HFF-Myc (cell line): ENCODE data around the gene IL16.
A peak's percentile ranks its signal among the peaks of the same experiment; 100 is the strongest.

Experiments
- DNase-seq: peaks from one replicate; pipeline ENCODE4 v3.0.0-alpha.2; 2011; ENCODE audit warnings: low read depth; ENCODE audit errors: extremely low read depth
- H3K4me3 ChIP-seq: replicated peaks from 2 replicates; pipeline ENCODE4 v1.5.1; 2011; ENCODE audit warnings: low read depth, mild to moderate bottlenecking, control low read depth, low read length
- CTCF ChIP-seq: IDR thresholded peaks from 2 replicates; pipeline ENCODE4 v1.5.1; 2012; ENCODE audit warnings: mild to moderate bottlenecking, low read depth, low read length, control low read depth; ENCODE audit errors: missing control alignments

IL16 gene

GRCh38 chr15:81256916-81257315, 60.2 kb downstream of the IL16 start:
- no peak overlapping the region for H3K4me3 ChIP-seq
- peak; percentile 49 for TF ChIP-seq CTCF
- no peak for DNase-seq

- H3K4me3 ChIP-seq, result no peak overlapping the region
- DNase-seq, result no peak
- TF ChIP-seq CTCF, result no peak
These were observed 60.8 kb downstream of the IL16 start for GRCh38 chr15:81257435-81257834.

- no peak overlapping the region for H3K4me3 ChIP-seq
- TF ChIP-seq CTCF, result no peak
- no peak for DNase-seq
These were observed 61.8 kb downstream of the IL16 start for GRCh38 chr15:81258455-81258854.

GRCh38 chr15:81259760-81260298, 63.1 kb downstream of the IL16 start:
- H3K4me3 ChIP-seq, result no peak overlapping the region
- DNase-seq, result no peak
- no peak for TF ChIP-seq CTCF

GRCh38 chr15:81261172-81261811, 64.6 kb downstream of the IL16 start:
- DNase-seq, result no peak
- no peak for TF ChIP-seq CTCF
- no peak overlapping the region for H3K4me3 ChIP-seq

- H3K4me3 ChIP-seq, result no peak overlapping the region
- no peak for TF ChIP-seq CTCF
- DNase-seq, result no peak
These were observed 66.8 kb downstream of the IL16 start for GRCh38 chr15:81263477-81263876.
